ENCODE data around the gene USP7.

- TF ChIP-seq, protein P1, sequence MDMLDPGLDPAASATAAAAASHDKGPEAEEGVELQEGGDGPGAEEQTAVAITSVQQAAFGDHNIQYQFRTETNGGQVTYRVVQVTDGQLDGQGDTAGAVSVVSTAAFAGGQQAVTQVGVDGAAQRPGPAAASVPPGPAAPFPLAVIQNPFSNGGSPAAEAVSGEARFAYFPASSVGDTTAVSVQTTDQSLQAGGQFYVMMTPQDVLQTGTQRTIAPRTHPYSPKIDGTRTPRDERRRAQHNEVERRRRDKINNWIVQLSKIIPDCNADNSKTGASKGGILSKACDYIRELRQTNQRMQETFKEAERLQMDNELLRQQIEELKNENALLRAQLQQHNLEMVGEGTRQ (IDR thresholded peaks at IDR 0.05; ENCODE audit: borderline replicate concordance, low read depth, low read length): no peak
- TF ChIP-seq NFIC (IDR thresholded peaks at IDR 0.05; ENCODE audit: borderline replicate concordance): no peak
- no peak for TF ChIP-seq EZH2phosphoT487 (IDR thresholded peaks at IDR 0.05; ENCODE audit: borderline replicate concordance, low read depth)
- no peak for TF ChIP-seq EP300 (IDR thresholded peaks at IDR 0.05; ENCODE audit: borderline replicate concordance in 1 of 2, low read depth in 1 of 2, low read length in 1 of 2)
- no peak for TF ChIP-seq SIN3A (IDR thresholded peaks at IDR 0.05; ENCODE audit: borderline replicate concordance, low read depth, low read length)
- TF ChIP-seq GABPA (IDR thresholded peaks at IDR 0.05; ENCODE audit: low read depth): no peak
- TF ChIP-seq POLR2AphosphoS5 (IDR thresholded peaks at IDR 0.05; ENCODE audit: low read depth, low read length): no peak
- TF ChIP-seq, protein P2, sequence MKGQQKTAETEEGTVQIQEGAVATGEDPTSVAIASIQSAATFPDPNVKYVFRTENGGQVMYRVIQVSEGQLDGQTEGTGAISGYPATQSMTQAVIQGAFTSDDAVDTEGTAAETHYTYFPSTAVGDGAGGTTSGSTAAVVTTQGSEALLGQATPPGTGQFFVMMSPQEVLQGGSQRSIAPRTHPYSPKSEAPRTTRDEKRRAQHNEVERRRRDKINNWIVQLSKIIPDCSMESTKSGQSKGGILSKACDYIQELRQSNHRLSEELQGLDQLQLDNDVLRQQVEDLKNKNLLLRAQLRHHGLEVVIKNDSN (IDR thresholded peaks at IDR 0.05; ENCODE audit: borderline replicate concordance, low read depth): no peak
- TF ChIP-seq RXRA (IDR thresholded peaks at IDR 0.05; ENCODE audit: borderline replicate concordance, low read depth): no peak
- TF ChIP-seq CTCF (IDR thresholded peaks at IDR 0.05): no peak
Measured at GRCh38 chr16:8989099-8989878, 25.6 kb upstream of the USP7 start.
